Measurements from ENCODE around the gene LAMA3. TPM values are rescaled to one million over a fixed set of nuclear protein-coding genes. Genes with fewer than 3 reads are reported as not detected.
"Not testable (repeated sequence)": the region's sequence is repeated elsewhere in the genome, so short reads cannot be mapped to it uniquely, and the experiment has no call there.

Gene LAMA3
- total and polyA plus RNA-seq, 4 donors = 0.26 to 3.9 (median 0.37) TPM

GRCh38 chr18:23738575-23738974, 49.3 kb downstream of the LAMA3 start:
- WGBS = 87% methylated on average over 5 of the region's 5 CpGs

DNA sequence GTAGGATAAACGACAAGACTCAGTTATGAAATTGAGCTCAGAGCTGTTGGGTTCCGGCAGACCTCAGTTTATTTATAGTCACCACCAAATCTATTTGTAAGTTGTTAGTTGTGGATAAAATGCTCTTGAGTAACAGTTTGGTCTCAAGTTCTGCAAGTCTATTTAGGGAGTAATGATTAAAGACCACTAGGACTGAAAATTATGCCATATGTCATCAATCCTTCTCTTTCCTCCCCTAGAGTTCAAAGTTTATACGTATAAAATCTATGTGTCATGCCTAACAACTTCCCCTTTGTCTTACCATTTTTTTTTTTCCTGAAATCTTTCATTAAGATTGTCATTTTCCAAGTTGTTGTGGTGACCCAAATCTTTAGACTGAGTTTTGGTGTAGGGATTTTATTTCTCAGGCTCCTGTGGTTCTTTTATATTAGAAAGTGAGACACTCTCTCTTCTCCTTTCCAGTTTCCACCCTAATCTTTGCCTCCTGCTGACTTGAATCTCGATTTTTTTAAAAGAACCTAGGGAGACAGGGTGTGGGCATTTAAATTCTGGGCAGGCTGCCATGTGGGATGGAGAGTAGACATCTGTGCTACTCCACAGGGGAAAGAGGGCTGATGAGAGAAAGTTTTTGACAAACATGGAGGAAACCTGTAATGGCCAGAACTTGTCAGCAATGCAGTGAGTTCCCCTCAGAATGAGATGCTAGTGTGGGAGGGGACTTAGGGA, 51.0 kb downstream of the LAMA3 start:
- TF ChIP-seq GABPA (IDR thresholded peaks at IDR 0.05 in 1 of 2, conservative IDR thresholded peaks at IDR 0.05 in 1 of 2) (no peak), YY1 (IDR thresholded peaks at IDR 0.05) (no peak), FOXA2 (IDR thresholded peaks at IDR 0.05) (no peak), RXRA (IDR thresholded peaks at IDR 0.05) (no peak), NR2F2 (IDR thresholded peaks at IDR 0.05) (no peak), FOXA1 (IDR thresholded peaks at IDR 0.05) (no peak), SP1 (IDR thresholded peaks at IDR 0.05) (no peak), TAF1 (conservative IDR thresholded peaks at IDR 0.05) (no peak), ATF3 (IDR thresholded peaks at IDR 0.05) (no peak), RAD21 (IDR thresholded peaks at IDR 0.05) (no peak), HNF4G (IDR thresholded peaks at IDR 0.05) (no peak), HNF4A (conservative IDR thresholded peaks at IDR 0.05) (no peak), EGR1 (IDR thresholded peaks at IDR 0.05; ENCODE audit: low read depth in 2 of 2) (no peak), JUND (IDR thresholded peaks at IDR 0.05) (no peak)
- TF ChIP-seq, protein P1, sequence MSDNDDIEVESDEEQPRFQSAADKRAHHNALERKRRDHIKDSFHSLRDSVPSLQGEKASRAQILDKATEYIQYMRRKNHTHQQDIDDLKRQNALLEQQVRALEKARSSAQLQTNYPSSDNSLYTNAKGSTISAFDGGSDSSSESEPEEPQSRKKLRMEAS (IDR thresholded peaks at IDR 0.05) = no peak
- TF ChIP-seq, protein P2, sequence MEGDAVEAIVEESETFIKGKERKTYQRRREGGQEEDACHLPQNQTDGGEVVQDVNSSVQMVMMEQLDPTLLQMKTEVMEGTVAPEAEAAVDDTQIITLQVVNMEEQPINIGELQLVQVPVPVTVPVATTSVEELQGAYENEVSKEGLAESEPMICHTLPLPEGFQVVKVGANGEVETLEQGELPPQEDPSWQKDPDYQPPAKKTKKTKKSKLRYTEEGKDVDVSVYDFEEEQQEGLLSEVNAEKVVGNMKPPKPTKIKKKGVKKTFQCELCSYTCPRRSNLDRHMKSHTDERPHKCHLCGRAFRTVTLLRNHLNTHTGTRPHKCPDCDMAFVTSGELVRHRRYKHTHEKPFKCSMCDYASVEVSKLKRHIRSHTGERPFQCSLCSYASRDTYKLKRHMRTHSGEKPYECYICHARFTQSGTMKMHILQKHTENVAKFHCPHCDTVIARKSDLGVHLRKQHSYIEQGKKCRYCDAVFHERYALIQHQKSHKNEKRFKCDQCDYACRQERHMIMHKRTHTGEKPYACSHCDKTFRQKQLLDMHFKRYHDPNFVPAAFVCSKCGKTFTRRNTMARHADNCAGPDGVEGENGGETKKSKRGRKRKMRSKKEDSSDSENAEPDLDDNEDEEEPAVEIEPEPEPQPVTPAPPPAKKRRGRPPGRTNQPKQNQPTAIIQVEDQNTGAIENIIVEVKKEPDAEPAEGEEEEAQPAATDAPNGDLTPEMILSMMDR (IDR thresholded peaks at IDR 0.05; ENCODE audit: low read depth, low read length, missing input control) = no peak
- TF ChIP-seq, protein P3, sequence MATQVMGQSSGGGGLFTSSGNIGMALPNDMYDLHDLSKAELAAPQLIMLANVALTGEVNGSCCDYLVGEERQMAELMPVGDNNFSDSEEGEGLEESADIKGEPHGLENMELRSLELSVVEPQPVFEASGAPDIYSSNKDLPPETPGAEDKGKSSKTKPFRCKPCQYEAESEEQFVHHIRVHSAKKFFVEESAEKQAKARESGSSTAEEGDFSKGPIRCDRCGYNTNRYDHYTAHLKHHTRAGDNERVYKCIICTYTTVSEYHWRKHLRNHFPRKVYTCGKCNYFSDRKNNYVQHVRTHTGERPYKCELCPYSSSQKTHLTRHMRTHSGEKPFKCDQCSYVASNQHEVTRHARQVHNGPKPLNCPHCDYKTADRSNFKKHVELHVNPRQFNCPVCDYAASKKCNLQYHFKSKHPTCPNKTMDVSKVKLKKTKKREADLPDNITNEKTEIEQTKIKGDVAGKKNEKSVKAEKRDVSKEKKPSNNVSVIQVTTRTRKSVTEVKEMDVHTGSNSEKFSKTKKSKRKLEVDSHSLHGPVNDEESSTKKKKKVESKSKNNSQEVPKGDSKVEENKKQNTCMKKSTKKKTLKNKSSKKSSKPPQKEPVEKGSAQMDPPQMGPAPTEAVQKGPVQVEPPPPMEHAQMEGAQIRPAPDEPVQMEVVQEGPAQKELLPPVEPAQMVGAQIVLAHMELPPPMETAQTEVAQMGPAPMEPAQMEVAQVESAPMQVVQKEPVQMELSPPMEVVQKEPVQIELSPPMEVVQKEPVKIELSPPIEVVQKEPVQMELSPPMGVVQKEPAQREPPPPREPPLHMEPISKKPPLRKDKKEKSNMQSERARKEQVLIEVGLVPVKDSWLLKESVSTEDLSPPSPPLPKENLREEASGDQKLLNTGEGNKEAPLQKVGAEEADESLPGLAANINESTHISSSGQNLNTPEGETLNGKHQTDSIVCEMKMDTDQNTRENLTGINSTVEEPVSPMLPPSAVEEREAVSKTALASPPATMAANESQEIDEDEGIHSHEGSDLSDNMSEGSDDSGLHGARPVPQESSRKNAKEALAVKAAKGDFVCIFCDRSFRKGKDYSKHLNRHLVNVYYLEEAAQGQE (IDR thresholded peaks at IDR 0.05) = no peak
- Histone ChIP-seq H3K27ac (ENCODE audit: low read depth in 1 of 2, low read length in 2 of 2) (no peak overlapping the region), H3K27me3 (ENCODE audit: control insufficient read depth in 4 of 4, insufficient read depth in 4 of 4, low read length in 3 of 4) (no peaks in the 10 kb centered on the region), H3K9me3 (ENCODE audit: control insufficient read depth in 4 of 4, low read length in 3 of 4) (no peaks in the 10 kb centered on the region), H3K36me3 (ENCODE audit: control insufficient read depth in 4 of 4, insufficient read depth in 3 of 4, low read depth in 1 of 4, low read length in 3 of 4) (no peaks in the 10 kb centered on the region), H3K4me1 (ENCODE audit: control insufficient read depth in 4 of 4, insufficient read depth in 4 of 4, low read length in 3 of 4) (no peaks in the 10 kb centered on the region), H3K4me3 (ENCODE audit: low read depth in 1 of 3, low read length in 3 of 3) (no peak overlapping the region), H3K9ac (ENCODE audit: low read depth in 1 of 2, low read length in 2 of 2) (no peak overlapping the region)
- DNase-seq (ENCODE audit: low spot score) = no peak
- WGBS = 61% methylated on average over 4 of the region's 4 CpGs

More at GRCh38 chr18:23738575-23738974, 49.3 kb downstream of the LAMA3 start:
- no peaks in the 10 kb centered on the region for H3K9me3 ChIP-seq (ENCODE audit: control insufficient read depth in 4 of 4, low read length in 3 of 4)
- no peak overlapping the region for H3K4me3 ChIP-seq (ENCODE audit: low read depth in 1 of 3, low read length in 3 of 3)
- no peaks in the 10 kb centered on the region for H3K4me1 ChIP-seq (ENCODE audit: control insufficient read depth in 4 of 4, insufficient read depth in 4 of 4, low read length in 3 of 4)
- H3K27ac ChIP-seq (ENCODE audit: low read depth in 1 of 2, low read length in 2 of 2) = no peak overlapping the region
- no peaks in the 10 kb centered on the region for H3K27me3 ChIP-seq (ENCODE audit: control insufficient read depth in 4 of 4, insufficient read depth in 4 of 4, low read length in 3 of 4)
- TF ChIP-seq HNF4G (IDR thresholded peaks at IDR 0.05) = no peak
- TF ChIP-seq EGR1 (IDR thresholded peaks at IDR 0.05; ENCODE audit: low read depth in 2 of 2) = no peak
- TF ChIP-seq HNF4A (conservative IDR thresholded peaks at IDR 0.05) = no peak
- no peak for TF ChIP-seq ATF3 (IDR thresholded peaks at IDR 0.05)
- TF ChIP-seq, protein P1 (IDR thresholded peaks at IDR 0.05) = no peak
- no peak for TF ChIP-seq JUND (IDR thresholded peaks at IDR 0.05)
- no peak for TF ChIP-seq RXRA (IDR thresholded peaks at IDR 0.05)
- no peak for DNase-seq (ENCODE audit: low spot score)
- no peaks in the 10 kb centered on the region for H3K36me3 ChIP-seq (ENCODE audit: control insufficient read depth in 4 of 4, insufficient read depth in 3 of 4, low read depth in 1 of 4, low read length in 3 of 4)
- no peak overlapping the region for H3K9ac ChIP-seq (ENCODE audit: low read depth in 1 of 2, low read length in 2 of 2)

DNA sequence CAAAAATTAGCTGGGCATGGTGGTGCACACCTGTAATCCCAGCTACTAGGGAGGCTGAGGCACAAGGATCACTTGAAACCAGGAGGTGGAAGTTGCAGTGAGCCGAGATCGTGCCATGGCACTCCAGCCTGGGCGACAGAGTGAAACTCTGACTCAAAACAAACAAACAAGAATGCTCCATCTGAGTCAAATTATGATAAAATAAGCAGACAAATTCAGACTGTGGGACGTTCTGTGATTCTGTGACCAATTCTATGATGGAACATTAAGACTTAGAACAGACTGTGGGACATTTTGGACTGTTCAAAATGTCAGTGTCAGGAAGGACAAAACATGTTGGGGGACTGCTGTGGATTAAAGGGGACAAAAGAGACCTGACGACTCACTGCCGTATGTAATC, 52.7 kb downstream of the LAMA3 start:
- H3K9me3 ChIP-seq (ENCODE audit: control insufficient read depth in 4 of 4, low read length in 3 of 4); H3K27ac ChIP-seq (ENCODE audit: low read depth in 1 of 2, low read length in 2 of 2); H3K9ac ChIP-seq (ENCODE audit: low read depth in 1 of 2, low read length in 2 of 2); H3K4me3 ChIP-seq (ENCODE audit: low read depth in 1 of 3, low read length in 3 of 3); H3K36me3 ChIP-seq (ENCODE audit: control insufficient read depth in 4 of 4, insufficient read depth in 3 of 4, low read depth in 1 of 4, low read length in 3 of 4); H3K4me1 ChIP-seq (ENCODE audit: control insufficient read depth in 4 of 4, insufficient read depth in 4 of 4, low read length in 3 of 4); DNase-seq (ENCODE audit: low spot score); H3K27me3 ChIP-seq (ENCODE audit: control insufficient read depth in 4 of 4, insufficient read depth in 4 of 4, low read length in 3 of 4): not testable (repeated sequence)
- WGBS = 86% methylated on average over 6 of the region's 6 CpGs
